H1 (cell line): Measurements from ENCODE around the gene SMG1. TPM values are rescaled to one million over a fixed set of nuclear protein-coding genes. Genes with fewer than 3 reads are reported as not detected.
"Not testable (repeated sequence)": the region's sequence is repeated elsewhere in the genome, so short reads cannot be mapped to it uniquely, and the experiment has no call there.

Source experiments
- CTCF ChIA-PET: fragments of 300-600 bp; sonication (Branson Sonifier 250); formaldehyde crosslinking; loops from one replicate; lab custom pipeline; 2021; ENCODE audit not compliant: partially characterized antibody; lab: Charles Lee
- POLR2A ChIA-PET: fragments of 300-600 bp; sonication (Branson Sonifier 250); formaldehyde crosslinking; loops from one replicate; lab custom pipeline; 2021; ENCODE audit warnings: inconsistent platforms; ENCODE audit not compliant: partially characterized antibody; lab: Charles Lee
- DNase-seq, 2 experiments: peaks; one replicate each; pipeline versions ENCODE4 v3.0.0 to v3.0.0-alpha.2; 2010 to 2022; ENCODE audit warnings: low spot score in 2 of 2, low read depth in 1 of 2, mixed read lengths in 1 of 2
- FAIRE-seq: peaks from 2 replicates; lab custom pipeline; 2011; peaks lifted over from hg19 to GRCh38; lab: Jason Lieb, UNC
- H2AFZ ChIP-seq: 2 replicates; pipeline ENCODE4 v1.8.1; 2012; ENCODE audit warnings: low read length, inconsistent platforms
- H2AK5ac ChIP-seq: 2 replicates; pipeline ENCODE4 v1.6.1; 2013; ENCODE audit warnings: low read depth, low read length
- H2BK120ac ChIP-seq: replicated peaks from 2 replicates; pipeline ENCODE3; 2013; ENCODE audit warnings: low read depth, low read length, inconsistent platforms
- H2BK12ac ChIP-seq: 2 replicates; pipeline ENCODE4 v1.6.1; 2013; ENCODE audit warnings: low read depth, low read length
- H2BK15ac ChIP-seq: 2 replicates; pipeline ENCODE4 v1.6.1; 2013; ENCODE audit warnings: low read length
- H2BK20ac ChIP-seq: 2 replicates; pipeline ENCODE4 v1.6.1; 2013; ENCODE audit warnings: low read length
- H2BK5ac ChIP-seq: 2 replicates; pipeline ENCODE4 v1.6.1; 2013; ENCODE audit warnings: low read depth, low read length
- H3K14ac ChIP-seq: 2 replicates; pipeline ENCODE4 v1.6.1; 2013; ENCODE audit warnings: inconsistent platforms; ENCODE audit not compliant: insufficient read length
- H3K18ac ChIP-seq: 2 replicates; pipeline ENCODE4 v1.6.1; 2013; ENCODE audit warnings: low read length; ENCODE audit errors: extremely low read depth
- H3K23ac ChIP-seq: 2 replicates; pipeline ENCODE4 v1.6.1; 2013; ENCODE audit warnings: inconsistent platforms; ENCODE audit not compliant: insufficient read length
- H3K23me2 ChIP-seq: 2 replicates; pipeline ENCODE4 v1.6.1; 2013; ENCODE audit warnings: low read depth, low read length
- H3K27ac ChIP-seq: 2 replicates; pipeline ENCODE4 v1.6.1; 2011; ENCODE audit warnings: low read depth, low read length, inconsistent platforms
- H3K27me3 ChIP-seq, 4 experiments: replicated peaks in 1 of 4; 1 replicate in 1 of 4; 2 replicates in 3 of 4; pipeline versions ENCODE4 v1.6.1 to v1.8.1; 2011 to 2013; ENCODE audit warnings: low read length in 3 of 4, mild to moderate bottlenecking in 3 of 4, inconsistent platforms in 2 of 4, mixed read lengths in 2 of 4, moderate library complexity in 1 of 4; ENCODE audit not compliant: control insufficient read depth in 3 of 4, insufficient read depth in 3 of 4; ENCODE audit errors: extremely low read depth in 1 of 4
- H3K36me3 ChIP-seq, 4 experiments: 2 replicates each; pipeline versions ENCODE4 v1.6.1 to v1.8.1; 2011 to 2013; ENCODE audit warnings: mild to moderate bottlenecking in 4 of 4, low read length in 3 of 4, moderate library complexity in 2 of 4, control low read depth in 1 of 4, inconsistent platforms in 1 of 4; ENCODE audit not compliant: insufficient read depth in 4 of 4, control insufficient read depth in 2 of 4
- H3K4ac ChIP-seq: replicated peaks from 2 replicates; pipeline ENCODE3; 2013; ENCODE audit warnings: low read length, low read depth, mixed read lengths, inconsistent platforms; ENCODE audit not compliant: insufficient read length
- H3K4me1 ChIP-seq, 4 experiments: replicated peaks in 1 of 4; 1 replicate in 1 of 4; 2 replicates in 3 of 4; pipeline versions ENCODE4 v1.6.1 to v1.8.1; 2011 to 2013; ENCODE audit warnings: low read length in 3 of 4, inconsistent platforms in 2 of 4, mixed read lengths in 1 of 4; ENCODE audit not compliant: insufficient read depth in 4 of 4, control insufficient read depth in 3 of 4
- H3K4me2 ChIP-seq, 2 experiments: 2 replicates each; pipeline versions ENCODE4 v1.6.1 to v1.8.1; 2011 to 2013; ENCODE audit warnings: low read depth in 2 of 2, low read length in 2 of 2, control low read depth in 1 of 2, inconsistent platforms in 1 of 2, mild to moderate bottlenecking in 1 of 2; ENCODE audit not compliant: insufficient read depth in 1 of 2
- H3K4me3 ChIP-seq, 4 experiments: fragments of 200-600, 300-600 bp in 1 of 4; sonication (generic), shearing (Covaris generic), sonication (Bioruptor Twin) in 1 of 4; 2 replicates each; pipeline versions ENCODE4 v1.5.1 to v1.8.1; 2011 to 2016; ENCODE audit warnings: low read length in 4 of 4, low read depth in 3 of 4, control low read depth in 2 of 4, inconsistent platforms in 2 of 4, mild to moderate bottlenecking in 2 of 4, mixed read lengths in 1 of 4, moderate library complexity in 1 of 4; ENCODE audit not compliant: insufficient read depth in 2 of 4; ENCODE audit errors: extremely low read depth in 1 of 4
- H3K56ac ChIP-seq: replicated peaks from 2 replicates; pipeline ENCODE3; 2013; ENCODE audit warnings: low read depth, mild to moderate bottlenecking, mixed read lengths, low read length, inconsistent platforms; ENCODE audit not compliant: insufficient read length
- H3K79me1 ChIP-seq: 2 replicates; pipeline ENCODE4 v1.6.1; 2013; ENCODE audit warnings: low read depth, low read length, control low read depth
- H3K79me2 ChIP-seq, 2 experiments: 2 replicates each; pipeline versions ENCODE4 v1.6.1 to v1.8.1; 2012 to 2013; ENCODE audit warnings: low read length in 2 of 2, mild to moderate bottlenecking in 2 of 2, inconsistent platforms in 1 of 2; ENCODE audit not compliant: insufficient read depth in 2 of 2, control insufficient read depth in 1 of 2
- H3K9ac ChIP-seq, 4 experiments: replicated peaks in 1 of 4; 1 replicate in 1 of 4; 2 replicates in 3 of 4; pipeline versions ENCODE4 v1.6.1 to v1.8.1; 2011 to 2013; ENCODE audit warnings: low read depth in 3 of 4, low read length in 3 of 4, control low read depth in 2 of 4, mild to moderate bottlenecking in 2 of 4, moderate library complexity in 2 of 4, inconsistent platforms in 1 of 4; ENCODE audit errors: extremely low read depth in 1 of 4
- H3K9me3 ChIP-seq, 2 experiments: 2 replicates each; pipeline versions ENCODE4 v1.6.1 to v1.8.1; 2012 to 2013; ENCODE audit warnings: mild to moderate bottlenecking in 2 of 2, moderate library complexity in 2 of 2, control low read depth in 1 of 2, inconsistent platforms in 1 of 2, low read depth in 1 of 2, low read length in 1 of 2, mixed read lengths in 1 of 2; ENCODE audit not compliant: insufficient read depth in 2 of 2
- H4K20me1 ChIP-seq, 2 experiments: replicated peaks in 1 of 2; 2 replicates each; pipeline versions ENCODE3 to v1.8.1; 2011 to 2013; ENCODE audit warnings: inconsistent platforms in 2 of 2, low read length in 2 of 2, mild to moderate bottlenecking in 1 of 2; ENCODE audit not compliant: insufficient read depth in 2 of 2, control insufficient read depth in 1 of 2
- H4K5ac ChIP-seq: 2 replicates; pipeline ENCODE4 v1.6.1; 2013; ENCODE audit warnings: low read length, low read depth, mixed read lengths, inconsistent platforms; ENCODE audit not compliant: insufficient read length
- H4K8ac ChIP-seq: 2 replicates; pipeline ENCODE4 v1.8.0; 2013; ENCODE audit warnings: mild to moderate bottlenecking, moderate library complexity, low read length, inconsistent platforms; ENCODE audit not compliant: insufficient read depth; ENCODE audit errors: extremely low read depth
- H4K91ac ChIP-seq: replicated peaks from 2 replicates; pipeline ENCODE3; 2013; ENCODE audit warnings: low read length, mixed read lengths, inconsistent platforms; ENCODE audit not compliant: insufficient read length
- WGBS, 2 experiments: shearing (Covaris generic) in 1 of 2; methylation state at CpG; one replicate each; pipeline versions ENCODE4 v1.1.6 to v1.1.7; 2013 to 2015; ENCODE audit warnings: low lambda C conversion rate in 2 of 2, mixed read lengths in 2 of 2, inconsistent platforms in 1 of 2, low coverage in 1 of 2, missing lambda C conversion rate in 1 of 2; ENCODE audit not compliant: insufficient replicate concordance in 2 of 2, insufficient coverage in 1 of 2, insufficient read length in 1 of 2; ENCODE audit errors: extremely low coverage in 1 of 2, missing lambda C conversion rate in 1 of 2; 5-methylcytosine and 5-hydroxymethylcytosine counted together
- polyA plus RNA-seq, 7 experiments: library from polyadenylated mRNA; depleted of rRNA in 3 of 7; stranded (reverse) in 5 of 7; unstranded in 2 of 7; fragments of >200 nt in 5 of 7; fragments of 200-250 nt in 2 of 7; gene quantifications; 1 replicate in 5 of 7; 2 replicates in 1 of 7; 4 replicates in 1 of 7; pipeline versions ENCODE4 v1.2.1 to v1.2.3, GENCODE V29; 2011 to 2013; ENCODE audit warnings: missing spikeins in 2 of 7, mixed read lengths in 2 of 7
- total RNA-seq: library from RNA; stranded (reverse); fragmentation: NEBNext Ultra II Directional; extraction: Animal tissue kit (Norgen Biotek cat#: 25700); gene quantifications from 2 replicates; pipeline ENCODE4 v1.2.1, GENCODE V29; 2021

SMG1 gene
- total and polyA plus RNA-seq, 2 of the 8 experiments (the other 6 are each of a cell fraction or from before 2014, with no cell fraction given): 14.9 to 90.6 TPM

DNA sequence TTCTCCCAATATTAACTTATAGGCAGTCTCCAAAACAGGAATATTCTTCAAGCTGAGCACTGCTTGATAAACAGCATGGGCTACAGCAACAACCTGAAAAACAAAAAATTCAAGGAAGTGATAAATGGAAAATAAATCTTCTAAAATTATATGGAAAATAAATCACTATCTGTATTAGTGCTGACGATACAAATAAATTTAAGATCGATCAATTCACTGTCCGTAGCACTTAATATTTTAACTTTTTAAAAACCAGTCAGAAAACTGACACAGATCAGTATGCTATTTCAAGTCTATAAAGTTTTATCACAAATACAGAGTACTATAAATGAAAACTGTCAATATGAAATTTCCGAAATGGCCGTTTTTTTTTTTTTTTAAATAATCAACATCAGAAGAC lies 49.9 kb downstream of the SMG1 start:
- H3K14ac ChIP-seq, H3K56ac ChIP-seq, H3K23ac ChIP-seq, POLR2A ChIA-PET, H2BK15ac ChIP-seq, H2BK120ac ChIP-seq, H4K8ac ChIP-seq, H2BK12ac ChIP-seq, H3K9me3 ChIP-seq, H3K9ac ChIP-seq, DNase-seq, H3K27me3 ChIP-seq, H3K18ac ChIP-seq, H2AK5ac ChIP-seq, H2BK5ac ChIP-seq, H3K79me2 ChIP-seq, H4K20me1 ChIP-seq, H3K4ac ChIP-seq, H3K4me3 ChIP-seq, CTCF ChIA-PET, H3K4me2 ChIP-seq, H3K79me1 ChIP-seq, H2BK20ac ChIP-seq, H3K23me2 ChIP-seq, H3K4me1 ChIP-seq, H4K5ac ChIP-seq, H4K91ac ChIP-seq, H2AFZ ChIP-seq, H3K27ac ChIP-seq, FAIRE-seq: not testable (repeated sequence)
- 96% methylated on average over 5 of the region's 5 CpGs; no CpG with 5 or more reads in 1 of the 2 experiments for WGBS, 2 experiments
- peaks cover 3 to 27% (median 10%) of the 10 kb centered on the region in 4 experiments; a peak in 7 of 8 replicates for H3K36me3 ChIP-seq

DNA sequence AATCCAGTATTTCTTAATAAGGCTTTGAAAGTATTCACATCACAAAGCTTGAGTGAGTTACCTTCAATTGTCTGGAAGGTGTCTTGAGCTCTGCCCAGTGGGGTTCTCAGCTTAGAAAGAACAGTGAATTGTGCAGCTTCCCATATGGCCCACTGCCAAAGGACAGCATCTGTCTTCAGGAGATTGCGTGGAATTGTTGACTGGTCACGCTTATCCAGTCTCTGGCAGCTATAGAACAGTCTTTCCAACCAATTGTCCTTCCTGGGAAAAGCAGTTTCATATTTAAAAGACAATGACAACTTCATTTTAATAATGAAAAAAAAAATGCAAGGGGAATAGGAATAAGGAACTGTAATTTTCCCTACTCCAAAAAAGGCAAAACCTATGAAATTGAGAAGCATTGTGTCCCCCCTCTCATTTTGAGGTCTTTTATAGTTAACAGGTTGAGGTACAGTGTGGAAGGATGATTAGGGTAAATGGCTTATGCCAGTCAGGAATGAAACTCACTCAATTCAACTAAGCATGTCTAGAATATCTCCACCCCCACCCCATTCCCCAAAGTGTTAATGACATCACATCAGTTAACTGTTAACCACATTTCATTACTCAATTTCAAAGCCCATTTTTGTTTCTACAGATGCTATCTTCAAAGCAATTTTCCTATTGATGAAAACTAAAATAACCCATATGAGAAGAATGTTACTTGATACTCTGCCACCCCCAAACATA lies 57.0 kb downstream of the SMG1 start:
- H3K4ac ChIP-seq, DNase-seq, H2AFZ ChIP-seq, H3K79me1 ChIP-seq, H3K14ac ChIP-seq, H3K27ac ChIP-seq, H3K23ac ChIP-seq, H3K27me3 ChIP-seq, H2BK12ac ChIP-seq, FAIRE-seq, POLR2A ChIA-PET, H2BK5ac ChIP-seq, H3K9ac ChIP-seq, H4K20me1 ChIP-seq, H2BK15ac ChIP-seq, H3K56ac ChIP-seq, H4K8ac ChIP-seq, H4K5ac ChIP-seq, H3K4me1 ChIP-seq, H3K4me3 ChIP-seq, H2BK20ac ChIP-seq, CTCF ChIA-PET, H4K91ac ChIP-seq, H3K23me2 ChIP-seq, H3K18ac ChIP-seq, H3K79me2 ChIP-seq, H2AK5ac ChIP-seq, H2BK120ac ChIP-seq, H3K9me3 ChIP-seq, H3K4me2 ChIP-seq: not testable (repeated sequence)
- WGBS, 2 experiments: 94% methylated on average over 2 of the region's 2 CpGs; no CpG with 5 or more reads in 1 of the 2 experiments
- H3K36me3 ChIP-seq: peaks cover 4 to 37% (median 17%) of the 10 kb centered on the region in 4 experiments
